HL-60 (cell line): ENCODE data around the gene UBE2V1.

ENCODE experiments used
- DNase-seq, 2 experiments: peaks; one replicate each; pipeline ENCODE4 v3.0.0-alpha.2; 2010 to 2020; ENCODE audit warnings: low read depth in 1 of 2, low spot score in 1 of 2
- H3K27ac ChIP-seq: fragments of 250-450 bp; sonication (Bioruptor Pico); replicated peaks from 2 replicates; pipeline ENCODE4 v1.5.1; 2020; ENCODE audit warnings: mild to moderate bottlenecking, moderate library complexity
- H3K27me3 ChIP-seq: fragments of 250-450 bp; sonication (Bioruptor Pico); 2 replicates; pipeline ENCODE4 v1.5.1; 2021; ENCODE audit warnings: mild to moderate bottlenecking, moderate library complexity; ENCODE audit not compliant: insufficient read depth, poor library complexity, severe bottlenecking
- H3K4me3 ChIP-seq: replicated peaks from 2 replicates; pipeline ENCODE4 v1.5.1; 2011; ENCODE audit warnings: mild to moderate bottlenecking, control low read depth, low read length; ENCODE audit not compliant: insufficient read depth
- GABPA ChIP-seq: IDR thresholded peaks from 2 replicates; pipeline ENCODE4 v1.6.1; 2012; ENCODE audit warnings: low read depth
- POLR2AphosphoS5 ChIP-seq: IDR thresholded peaks from 2 replicates; pipeline ENCODE4 v1.6.1; 2012; ENCODE audit warnings: low read depth
- REST ChIP-seq: IDR thresholded peaks from 2 replicates; pipeline ENCODE4 v1.6.1; 2012; ENCODE audit warnings: low read depth; ENCODE audit not compliant: insufficient replicate concordance
- SPI1 ChIP-seq: IDR thresholded peaks from 2 replicates; pipeline ENCODE4 v1.6.1; 2012; ENCODE audit warnings: low read depth, mild to moderate bottlenecking, borderline replicate concordance
- TF ChIP-seq, protein P1 (sequence below): IDR thresholded peaks from one replicate; pipeline ENCODE4 v1.5.1; 2011; ENCODE audit warnings: low read length, control low read depth, inconsistent platforms; ENCODE audit not compliant: insufficient read depth

UBE2V1 gene

GRCh38 chr20:50068041-50068651 lies 44.8 kb downstream of the UBE2V1 start:
- TF ChIP-seq SPI1 (no peak), GABPA (no peak), POLR2AphosphoS5 (no peak), REST (no peak)
- TF ChIP-seq, protein P1, sequence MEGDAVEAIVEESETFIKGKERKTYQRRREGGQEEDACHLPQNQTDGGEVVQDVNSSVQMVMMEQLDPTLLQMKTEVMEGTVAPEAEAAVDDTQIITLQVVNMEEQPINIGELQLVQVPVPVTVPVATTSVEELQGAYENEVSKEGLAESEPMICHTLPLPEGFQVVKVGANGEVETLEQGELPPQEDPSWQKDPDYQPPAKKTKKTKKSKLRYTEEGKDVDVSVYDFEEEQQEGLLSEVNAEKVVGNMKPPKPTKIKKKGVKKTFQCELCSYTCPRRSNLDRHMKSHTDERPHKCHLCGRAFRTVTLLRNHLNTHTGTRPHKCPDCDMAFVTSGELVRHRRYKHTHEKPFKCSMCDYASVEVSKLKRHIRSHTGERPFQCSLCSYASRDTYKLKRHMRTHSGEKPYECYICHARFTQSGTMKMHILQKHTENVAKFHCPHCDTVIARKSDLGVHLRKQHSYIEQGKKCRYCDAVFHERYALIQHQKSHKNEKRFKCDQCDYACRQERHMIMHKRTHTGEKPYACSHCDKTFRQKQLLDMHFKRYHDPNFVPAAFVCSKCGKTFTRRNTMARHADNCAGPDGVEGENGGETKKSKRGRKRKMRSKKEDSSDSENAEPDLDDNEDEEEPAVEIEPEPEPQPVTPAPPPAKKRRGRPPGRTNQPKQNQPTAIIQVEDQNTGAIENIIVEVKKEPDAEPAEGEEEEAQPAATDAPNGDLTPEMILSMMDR, result no peak
- DNase-seq, result no peak
- H3K27me3 ChIP-seq, result no peaks in the 10 kb centered on the region
- H3K27ac ChIP-seq, result no peak overlapping the region
- H3K4me3 ChIP-seq, result no peak overlapping the region

GRCh38 chr20:50067461-50067860 lies 45.5 kb downstream of the UBE2V1 start:
- TF ChIP-seq POLR2AphosphoS5 (no peak), REST (no peak), GABPA (no peak), SPI1 (no peak)
- TF ChIP-seq, protein P1, result no peak
- no peaks in the 10 kb centered on the region for H3K27me3 ChIP-seq
- no peak for DNase-seq
- H3K4me3 ChIP-seq, result no peak overlapping the region
- no peak overlapping the region for H3K27ac ChIP-seq

DNA sequence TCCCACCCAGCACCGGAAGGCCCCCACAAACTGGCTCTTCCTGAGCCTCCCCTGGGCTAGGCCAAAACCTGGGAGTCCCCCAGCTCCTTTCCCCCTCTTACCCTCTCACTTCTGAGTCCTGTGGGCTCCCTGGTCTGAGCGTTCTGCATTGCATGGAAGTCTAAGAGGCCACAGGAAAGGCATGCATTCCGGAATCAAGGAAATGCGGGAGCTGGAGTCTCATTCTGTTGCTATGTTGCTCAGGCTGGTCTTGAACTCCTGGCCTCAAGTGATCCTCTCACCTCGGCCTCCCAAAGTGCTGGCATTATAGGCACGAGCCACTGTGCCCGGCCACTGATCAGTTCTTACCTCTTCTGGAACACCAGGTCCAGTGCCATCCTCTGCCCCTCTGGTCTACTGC lies 45.9 kb downstream of the UBE2V1 start:
- DNase-seq, result no peak
- no peaks in the 10 kb centered on the region for H3K27me3 ChIP-seq
- TF ChIP-seq POLR2AphosphoS5, result no peak
- H3K4me3 ChIP-seq, result no peak overlapping the region
- no peak overlapping the region for H3K27ac ChIP-seq

DNA sequence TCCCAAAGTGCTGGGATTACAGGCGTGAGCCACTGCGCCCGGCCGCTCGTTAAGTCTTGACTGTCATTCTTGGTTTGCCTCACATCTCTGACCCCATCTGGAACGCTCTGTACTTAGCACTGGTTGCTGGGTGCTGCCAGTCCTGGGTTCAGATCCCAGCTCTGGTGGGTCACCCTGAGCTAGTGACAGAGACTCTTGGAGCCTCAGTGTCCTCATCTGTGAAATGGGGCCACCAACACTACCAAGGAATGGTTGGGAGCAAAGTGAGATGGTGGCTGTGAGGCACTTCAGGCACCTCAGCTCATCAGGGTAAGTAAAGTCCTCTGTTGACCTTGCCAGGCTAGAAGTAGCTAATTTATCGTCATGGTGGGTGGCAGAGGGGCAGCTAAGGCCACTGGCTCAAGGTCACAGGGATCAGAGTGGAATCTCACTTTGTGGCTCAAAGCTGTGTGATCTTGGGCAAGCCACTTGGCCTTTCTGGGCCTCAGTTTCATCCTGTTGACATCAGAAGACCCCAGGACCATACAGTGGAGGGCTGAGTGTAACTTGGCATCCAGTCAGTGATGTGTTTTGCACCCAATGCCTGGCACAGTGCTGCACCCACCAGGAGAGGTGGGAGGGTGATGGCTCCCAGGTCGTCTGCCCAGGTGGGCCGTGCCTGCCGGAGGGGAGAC lies 46.7 kb downstream of the UBE2V1 start:
- H3K27me3 ChIP-seq, result no peaks in the 10 kb centered on the region
- no peak overlapping the region for H3K4me3 ChIP-seq
- TF ChIP-seq POLR2AphosphoS5 (no peak), GABPA (no peak), SPI1 (no peak), REST (no peak)
- TF ChIP-seq, protein P1, result no peak
- DNase-seq, result no peak
- no peak overlapping the region for H3K27ac ChIP-seq
